WTC11 (cell line): ENCODE measurements around the gene NKX2-3. TPM values are rescaled to one million over a fixed set of nuclear protein-coding genes. Genes with fewer than 3 reads are reported as not detected.

Source experiments
- ATAC-seq: fragments of 200-7000 bp; cut with Tn5 transposase; 2 replicates; pipeline ENCODE4 v1.10.0; 2021; ENCODE audit warnings: mild to moderate bottlenecking, moderate library complexity
- CTCF ChIA-PET: fragments of 300-600 bp; sonication (Branson Sonifier 250); formaldehyde crosslinking; loops from one replicate; lab custom pipeline; 2021; ENCODE audit warnings: antibody characterized with exemption; lab: Charles Lee
- POLR2A ChIA-PET: fragments of 350-600 bp; sonication (Branson Sonifier 250); formaldehyde crosslinking; loops from one replicate; lab custom pipeline; 2021; ENCODE audit warnings: antibody characterized with exemption; lab: Charles Lee
- DNase-seq: peaks from one replicate; pipeline ENCODE4 v3.0.0; 2021; ENCODE audit warnings: low spot score
- H3K27ac Mint-ChIP-seq: 2 replicates; pipeline ENCODE4 v1.8.0; 2021; ENCODE audit warnings: mixed read lengths
- H3K27me3 Mint-ChIP-seq: 2 replicates; pipeline ENCODE4 v1.8.0; 2021; ENCODE audit warnings: low read depth, mild to moderate bottlenecking, moderate library complexity, mixed read lengths
- H3K36me3 Mint-ChIP-seq: 2 replicates; pipeline ENCODE4 v1.8.0; 2021; ENCODE audit warnings: mixed read lengths
- H3K4me1 Mint-ChIP-seq: 2 replicates; pipeline ENCODE4 v1.8.0; 2022; ENCODE audit warnings: mixed read lengths
- H3K4me3 Mint-ChIP-seq: 2 replicates; pipeline ENCODE4 v1.8.0; 2021; ENCODE audit warnings: mild to moderate bottlenecking, moderate library complexity, mixed read lengths
- H3K9me3 Mint-ChIP-seq: 2 replicates; pipeline ENCODE4 v1.8.0; 2021; ENCODE audit warnings: mixed read lengths
- ATF6 ChIP-seq: sonication (generic); formaldehyde crosslinking; IDR thresholded peaks from 2 replicates; pipeline ENCODE4 v1.8.1; 2023; ENCODE audit warnings: mild to moderate bottlenecking, missing genetic modification reagents
- CREM ChIP-seq: sonication (generic); formaldehyde crosslinking; IDR thresholded peaks from 2 replicates; pipeline ENCODE4 v1.8.1; 2022; ENCODE audit warnings: mild to moderate bottlenecking, missing genetic modification reagents, moderate library complexity
- CTCF ChIP-seq: fragments of 200-600 bp; IDR thresholded peaks from 2 replicates; pipeline ENCODE4 v1.8.0; 2022; ENCODE audit warnings: antibody characterized with exemption
- HMGXB4 ChIP-seq: sonication (generic); formaldehyde crosslinking; IDR thresholded peaks from 2 replicates; pipeline ENCODE4 v1.8.1; 2023; ENCODE audit warnings: mild to moderate bottlenecking, moderate library complexity, missing genetic modification reagents
- IRF1 ChIP-seq: sonication (generic); formaldehyde crosslinking; IDR thresholded peaks from 2 replicates; pipeline ENCODE4 v1.8.0; 2023; ENCODE audit warnings: missing genetic modification reagents
- JUN ChIP-seq: sonication (generic); formaldehyde crosslinking; IDR thresholded peaks from 2 replicates; pipeline ENCODE4 v1.8.0; 2023; ENCODE audit warnings: mild to moderate bottlenecking, missing genetic modification reagents
- KAT7 ChIP-seq: sonication (generic); formaldehyde crosslinking; IDR thresholded peaks from 2 replicates; pipeline ENCODE4 v1.8.1; 2023; ENCODE audit warnings: missing genetic modification reagents, mild to moderate bottlenecking, borderline replicate concordance
- RORB ChIP-seq: fragments of 250-450 bp; sonication (Bioruptor Pico); IDR thresholded peaks from 2 replicates; pipeline ENCODE4 v1.9.0; 2021; ENCODE audit warnings: mild to moderate bottlenecking
- TCF7 ChIP-seq: sonication (generic); formaldehyde crosslinking; IDR thresholded peaks from 2 replicates; pipeline ENCODE4 v1.8.0; 2022; ENCODE audit warnings: mild to moderate bottlenecking, low read depth, missing genetic modification reagents, moderate library complexity
- ZNF263 ChIP-seq: sonication (generic); formaldehyde crosslinking; IDR thresholded peaks from 2 replicates; pipeline ENCODE4 v1.8.1; 2022; ENCODE audit warnings: low read depth, mild to moderate bottlenecking, moderate library complexity, missing genetic modification reagents
- ZNF317 ChIP-seq: sonication (generic); formaldehyde crosslinking; IDR thresholded peaks from 2 replicates; pipeline ENCODE4 v1.8.1; 2023; ENCODE audit warnings: low read depth, mild to moderate bottlenecking, moderate library complexity, missing genetic modification reagents, borderline replicate concordance
- total RNA-seq: library from RNA; stranded (reverse); gene quantifications from 3 replicates; pipeline ENCODE4 v1.2.3, GENCODE V29; 2021
- TF ChIP-seq, protein P1 (sequence below): fragments of 250-450 bp; sonication (Bioruptor Pico); IDR thresholded peaks from 2 replicates; pipeline ENCODE4 v2.1.2; 2022; ENCODE audit warnings: mild to moderate bottlenecking, moderate library complexity
- TF ChIP-seq, protein P2 (sequence below): fragments of 250-450 bp; sonication (Bioruptor Pico); IDR thresholded peaks from 2 replicates; pipeline ENCODE4 v1.9.0; 2021; ENCODE audit warnings: mild to moderate bottlenecking
- TF ChIP-seq, protein P3 (sequence below): fragments of 250-450 bp; sonication (Bioruptor Pico); conservative IDR thresholded peaks from 2 replicates; pipeline ENCODE4 v1.9.0; 2021; ENCODE audit warnings: mild to moderate bottlenecking
- TF ChIP-seq, protein P4 (sequence below): fragments of 250-450 bp; sonication (Bioruptor Pico); IDR thresholded peaks from 2 replicates; pipeline ENCODE4 v1.9.0; 2021; ENCODE audit warnings: mild to moderate bottlenecking

The NKX2-3 gene
- total RNA-seq, 1 experiment from 2014 or later: not detected

DNA sequence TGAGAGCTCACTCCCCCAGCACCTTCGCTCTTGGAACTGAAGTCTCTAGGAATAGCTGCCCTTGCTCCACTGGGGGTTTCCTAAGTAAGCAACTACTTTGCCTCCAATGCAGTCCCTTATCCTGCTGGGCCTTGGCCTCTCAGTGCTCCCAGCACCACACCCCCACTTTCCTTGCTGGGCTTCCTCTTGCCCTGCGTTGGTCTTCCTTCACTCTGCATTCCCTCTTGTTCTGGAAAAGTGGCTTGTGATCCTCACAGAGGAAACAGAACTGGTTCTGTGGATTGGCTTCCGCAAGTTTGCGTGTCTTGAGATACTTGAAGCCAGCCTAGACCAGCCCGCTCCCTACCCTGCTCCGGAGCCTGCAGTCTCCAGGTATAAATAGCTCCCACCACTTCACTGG is 6.4 kb downstream of the NKX2-3 start:
- no peaks in the 10 kb centered on the region for H3K36me3 Mint-ChIP-seq
- ChIA-PET POLR2A (no interaction called here), CTCF (interaction anchor here (0.7 to 1.8 kb wide), 4 partner anchors 15 to 103 kb away, joined by 3 to 5 read pairs (median 3); no protein-coding TSS in a partner anchor)
- H3K4me1 Mint-ChIP-seq: peaks cover 48% of the 10 kb centered on the region
- no peaks in the 10 kb centered on the region for H3K9me3 Mint-ChIP-seq
- ATAC-seq (no peak), DNase-seq (no peak)
- no peak overlapping the region for H3K4me3 Mint-ChIP-seq
- H3K27me3 Mint-ChIP-seq: peaks cover 100% of the 10 kb centered on the region
- TF ChIP-seq ZNF317 (CRISPR knock-in tag) (no peak), CTCF (no peak), IRF1 (CRISPR knock-in tag) (no peak), HMGXB4 (CRISPR knock-in tag) (no peak), ATF6 (CRISPR knock-in tag) (no peak), RORB (no peak)
- TF ChIP-seq, protein P1, sequence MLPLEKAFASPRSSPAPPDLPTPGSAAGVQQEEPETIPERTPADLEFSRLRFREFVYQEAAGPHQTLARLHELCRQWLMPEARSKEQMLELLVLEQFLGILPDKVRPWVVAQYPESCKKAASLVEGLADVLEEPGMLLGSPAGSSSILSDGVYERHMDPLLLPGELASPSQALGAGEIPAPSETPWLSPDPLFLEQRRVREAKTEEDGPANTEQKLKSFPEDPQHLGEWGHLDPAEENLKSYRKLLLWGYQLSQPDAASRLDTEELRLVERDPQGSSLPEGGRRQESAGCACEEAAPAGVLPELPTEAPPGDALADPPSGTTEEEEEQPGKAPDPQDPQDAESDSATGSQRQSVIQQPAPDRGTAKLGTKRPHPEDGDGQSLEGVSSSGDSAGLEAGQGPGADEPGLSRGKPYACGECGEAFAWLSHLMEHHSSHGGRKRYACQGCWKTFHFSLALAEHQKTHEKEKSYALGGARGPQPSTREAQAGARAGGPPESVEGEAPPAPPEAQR (CRISPR knock-in tag): no peak
- TF ChIP-seq, all 79 proteins: peak for 0
- no peak overlapping the region for H3K27ac Mint-ChIP-seq

- ATAC-seq (no peak), DNase-seq (no peak)
- Mint-ChIP-seq H3K9me3 (no peaks in the 10 kb centered on the region), H3K27ac (no peak overlapping the region), H3K36me3 (no peaks in the 10 kb centered on the region), H3K4me3 (peak overlapping the region; percentile 29; the same call in 1 of the 2 replicates), H3K27me3 (peaks cover 100% of the 10 kb centered on the region), H3K4me1 (peaks cover 41% of the 10 kb centered on the region)
- TF ChIP-seq ZNF317 (CRISPR knock-in tag) (no peak), CREM (CRISPR knock-in tag) (no peak), KAT7 (CRISPR knock-in tag) (no peak), JUN (CRISPR knock-in tag) (no peak), ZNF263 (CRISPR knock-in tag) (no peak), TCF7 (no peak)
- TF ChIP-seq, protein P2, sequence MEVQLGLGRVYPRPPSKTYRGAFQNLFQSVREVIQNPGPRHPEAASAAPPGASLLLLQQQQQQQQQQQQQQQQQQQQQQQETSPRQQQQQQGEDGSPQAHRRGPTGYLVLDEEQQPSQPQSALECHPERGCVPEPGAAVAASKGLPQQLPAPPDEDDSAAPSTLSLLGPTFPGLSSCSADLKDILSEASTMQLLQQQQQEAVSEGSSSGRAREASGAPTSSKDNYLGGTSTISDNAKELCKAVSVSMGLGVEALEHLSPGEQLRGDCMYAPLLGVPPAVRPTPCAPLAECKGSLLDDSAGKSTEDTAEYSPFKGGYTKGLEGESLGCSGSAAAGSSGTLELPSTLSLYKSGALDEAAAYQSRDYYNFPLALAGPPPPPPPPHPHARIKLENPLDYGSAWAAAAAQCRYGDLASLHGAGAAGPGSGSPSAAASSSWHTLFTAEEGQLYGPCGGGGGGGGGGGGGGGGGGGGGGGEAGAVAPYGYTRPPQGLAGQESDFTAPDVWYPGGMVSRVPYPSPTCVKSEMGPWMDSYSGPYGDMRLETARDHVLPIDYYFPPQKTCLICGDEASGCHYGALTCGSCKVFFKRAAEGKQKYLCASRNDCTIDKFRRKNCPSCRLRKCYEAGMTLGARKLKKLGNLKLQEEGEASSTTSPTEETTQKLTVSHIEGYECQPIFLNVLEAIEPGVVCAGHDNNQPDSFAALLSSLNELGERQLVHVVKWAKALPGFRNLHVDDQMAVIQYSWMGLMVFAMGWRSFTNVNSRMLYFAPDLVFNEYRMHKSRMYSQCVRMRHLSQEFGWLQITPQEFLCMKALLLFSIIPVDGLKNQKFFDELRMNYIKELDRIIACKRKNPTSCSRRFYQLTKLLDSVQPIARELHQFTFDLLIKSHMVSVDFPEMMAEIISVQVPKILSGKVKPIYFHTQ (CRISPR knock-in tag): no peak
- TF ChIP-seq, protein P3, sequence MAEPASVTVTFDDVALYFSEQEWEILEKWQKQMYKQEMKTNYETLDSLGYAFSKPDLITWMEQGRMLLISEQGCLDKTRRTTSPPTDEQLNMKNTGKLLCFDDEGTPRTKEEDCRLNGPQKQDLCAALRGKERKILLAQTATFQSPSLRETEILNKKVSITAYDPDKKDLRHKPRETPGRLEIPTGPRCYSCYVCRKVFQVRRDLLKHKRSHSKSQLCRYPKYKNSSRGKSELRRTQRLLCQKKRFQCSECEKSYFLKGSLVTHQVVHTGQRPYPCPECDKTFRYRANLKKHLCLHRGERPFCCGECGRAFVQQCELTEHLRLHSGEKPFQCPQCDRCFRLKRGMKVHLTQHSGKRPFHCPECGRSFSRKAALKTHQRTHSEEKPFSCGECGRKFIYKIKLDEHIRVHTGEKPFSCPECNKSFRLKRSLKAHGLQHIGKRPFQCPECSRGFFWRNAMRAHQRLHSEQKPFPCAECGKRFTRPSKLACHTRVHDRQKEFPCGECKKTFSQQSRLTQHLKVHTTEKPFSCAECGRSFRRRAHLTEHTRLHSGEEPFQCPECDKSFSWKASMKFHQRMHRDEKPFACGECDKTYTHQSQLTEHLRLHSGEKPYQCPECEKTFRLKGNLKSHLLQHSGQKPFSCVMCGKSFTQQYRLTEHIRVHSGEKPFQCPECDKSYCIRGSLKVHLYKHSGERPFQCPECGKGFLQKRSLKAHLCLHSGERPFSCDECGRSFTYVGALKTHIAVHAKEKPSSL (CRISPR knock-in tag): no peak
- TF ChIP-seq, protein P4, sequence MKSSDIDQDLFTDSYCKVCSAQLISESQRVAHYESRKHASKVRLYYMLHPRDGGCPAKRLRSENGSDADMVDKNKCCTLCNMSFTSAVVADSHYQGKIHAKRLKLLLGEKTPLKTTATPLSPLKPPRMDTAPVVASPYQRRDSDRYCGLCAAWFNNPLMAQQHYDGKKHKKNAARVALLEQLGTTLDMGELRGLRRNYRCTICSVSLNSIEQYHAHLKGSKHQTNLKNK (CRISPR knock-in tag): no peak
- ChIA-PET CTCF (interaction anchor here (1.6 to 1.8 kb wide), 3 partner anchors 54 to 104 kb away, joined by 4 to 5 read pairs (median 5); no protein-coding TSS in a partner anchor), POLR2A (no interaction called here)
Observed at GRCh38 chr10:99539820-99540219, 7.1 kb downstream of the NKX2-3 start.
